ENCODE data around the gene TSPAN11. TPM values are rescaled to one million over a fixed set of nuclear protein-coding genes. Genes with fewer than 3 reads are reported as not detected.

Gene TSPAN11
- total RNA-seq, 2 experiments from 2014 or later, result not detected

DNA sequence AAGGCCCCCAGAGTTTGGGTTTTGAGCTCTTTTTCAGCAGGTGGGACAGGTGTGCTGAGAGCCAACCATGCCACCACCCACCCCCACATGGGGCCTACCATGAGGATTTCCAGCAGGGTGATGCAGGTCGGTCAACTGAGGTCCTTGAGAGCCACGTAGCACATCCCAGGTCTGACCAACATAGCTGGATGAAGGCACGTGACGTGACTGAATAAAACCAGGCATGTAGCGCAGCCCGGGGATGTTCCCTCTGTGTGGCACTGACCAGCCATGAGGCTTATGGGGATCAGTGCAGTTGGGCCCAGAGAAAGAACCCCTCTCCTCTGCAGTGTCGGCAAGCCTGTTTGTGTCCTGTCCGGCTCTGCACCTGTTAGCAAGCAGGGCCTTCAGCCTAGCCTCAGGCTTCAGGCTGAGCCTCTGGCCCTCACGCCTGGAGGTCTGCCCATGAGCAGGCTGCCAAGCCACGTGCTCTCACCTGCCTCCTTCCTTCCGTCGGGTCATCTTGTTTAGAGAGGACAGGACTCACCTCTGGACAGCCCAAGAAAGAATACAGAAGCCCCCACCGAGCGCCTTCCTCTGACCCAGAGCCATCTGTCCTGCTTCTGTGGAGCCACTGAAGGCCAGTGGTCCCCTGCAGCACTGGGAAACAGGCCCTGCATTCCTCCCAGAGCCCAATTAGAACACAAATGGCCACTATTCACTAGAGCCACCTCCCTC, 38.5 kb downstream of the TSPAN11 start:
- POLR2A ChIA-PET, result no interaction called here
- CTCF ChIA-PET, result no interaction called here
- intact Hi-C loops (cut with DNase I, micrococcal nuclease), result no loop called here
- ATAC-seq (no peak), DNase-seq (no peak)
- no peak overlapping the region for H3K4me3 Mint-ChIP-seq
- no peaks in the 10 kb centered on the region for H3K27me3 Mint-ChIP-seq
- no peaks in the 10 kb centered on the region for H3K9me3 Mint-ChIP-seq (ENCODE audit: low read depth)
- H3K4me1 Mint-ChIP-seq, result no peaks in the 10 kb centered on the region
- no peak overlapping the region for H3K27ac Mint-ChIP-seq
- no peaks in the 10 kb centered on the region for H3K36me3 Mint-ChIP-seq (ENCODE audit: low read depth)

DNA sequence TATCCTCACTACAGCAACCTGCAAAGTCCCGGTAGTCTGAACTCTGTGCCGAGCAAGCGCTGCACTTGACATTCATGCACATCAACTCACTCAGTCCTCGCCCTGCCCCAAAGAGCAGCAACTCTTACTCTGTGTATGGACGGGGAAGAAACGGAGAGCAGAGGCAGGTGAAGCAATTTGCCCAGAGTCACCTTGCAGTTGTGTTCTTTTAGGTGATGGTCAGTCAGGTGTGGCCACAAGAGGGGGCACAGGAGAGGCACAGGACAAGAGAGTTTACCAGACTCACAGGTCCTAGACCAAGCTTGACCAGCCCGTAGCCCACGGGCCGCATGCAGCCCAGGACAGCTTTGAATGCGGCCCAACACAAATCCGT, 39.1 kb downstream of the TSPAN11 start:
- Mint-ChIP-seq H3K27ac (no peak overlapping the region), H3K36me3 (ENCODE audit: low read depth) (no peaks in the 10 kb centered on the region), H3K4me1 (no peaks in the 10 kb centered on the region), H3K9me3 (ENCODE audit: low read depth) (no peaks in the 10 kb centered on the region), H3K4me3 (no peak overlapping the region), H3K27me3 (no peaks in the 10 kb centered on the region)
- DNase-seq (no peak), ATAC-seq (no peak)
- intact Hi-C loops (cut with DNase I, micrococcal nuclease), result no loop called here
- ChIA-PET POLR2A (no interaction called here), CTCF (no interaction called here)

DNA sequence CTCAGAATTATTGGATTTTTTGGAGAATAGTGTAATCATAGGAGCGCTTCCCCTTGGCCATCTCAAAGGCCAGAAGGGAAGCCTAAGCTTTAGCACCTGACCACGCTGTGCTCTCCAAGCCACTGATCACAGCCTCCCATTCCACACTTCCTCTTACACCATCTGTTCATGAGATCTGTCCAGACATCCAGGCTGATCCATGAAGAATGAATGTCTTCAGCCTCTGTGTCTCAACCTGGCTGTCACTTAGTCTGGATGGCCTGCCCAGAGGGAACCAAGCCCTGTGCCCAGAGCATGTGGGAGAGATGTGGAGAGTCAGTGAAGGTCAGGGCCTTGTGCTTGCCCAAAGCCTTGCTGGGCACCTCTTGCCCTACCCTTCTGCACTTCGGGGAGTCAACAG, 40.5 kb downstream of the TSPAN11 start:
- intact Hi-C loops (cut with DNase I, micrococcal nuclease), result no loop called here
- no peaks in the 10 kb centered on the region for H3K27me3 Mint-ChIP-seq
- H3K4me1 Mint-ChIP-seq, result no peaks in the 10 kb centered on the region
- no peaks in the 10 kb centered on the region for H3K9me3 Mint-ChIP-seq (ENCODE audit: low read depth)
- no peak overlapping the region for H3K4me3 Mint-ChIP-seq
- no peaks in the 10 kb centered on the region for H3K36me3 Mint-ChIP-seq (ENCODE audit: low read depth)
- ChIA-PET POLR2A (no interaction called here), CTCF (no interaction called here)
- no peak overlapping the region for H3K27ac Mint-ChIP-seq
- DNase-seq, result no peak
- no peak for ATAC-seq

DNA sequence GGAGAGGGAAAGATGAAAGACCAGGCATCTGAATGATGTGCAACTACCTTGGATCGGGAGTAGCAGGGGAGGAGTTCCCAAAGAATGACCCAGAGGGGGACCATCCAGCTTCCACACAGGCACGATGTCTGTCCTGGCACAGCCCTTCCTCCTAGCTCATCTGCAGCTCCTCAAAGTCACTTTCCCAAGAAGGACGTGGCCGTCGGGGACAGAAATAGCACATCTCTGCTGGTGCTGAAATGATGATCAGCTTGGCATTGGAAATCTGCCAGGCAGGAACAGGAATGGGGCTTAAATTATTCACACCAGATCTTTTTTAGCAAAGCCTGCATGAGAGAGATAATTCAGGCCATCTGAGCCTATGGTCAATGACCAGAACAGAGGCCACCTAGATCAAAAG, 41.7 kb downstream of the TSPAN11 start:
- Mint-ChIP-seq H3K27me3 (peaks cover 6% of the 10 kb centered on the region), H3K4me3 (no peak overlapping the region), H3K4me1 (no peaks in the 10 kb centered on the region), H3K36me3 (ENCODE audit: low read depth) (no peaks in the 10 kb centered on the region), H3K9me3 (ENCODE audit: low read depth) (no peaks in the 10 kb centered on the region), H3K27ac (no peak overlapping the region)
- ATAC-seq, result no peak
- POLR2A ChIA-PET, result no interaction called here
- intact Hi-C loops (cut with DNase I, micrococcal nuclease), result no loop called here
- DNase-seq, result no peak
- CTCF ChIA-PET, result interaction anchor here (0.8 to 1.1 kb wide), 2 partner anchors 19 to 120 kb away, joined by 3 read pairs; no protein-coding TSS in a partner anchor

DNA sequence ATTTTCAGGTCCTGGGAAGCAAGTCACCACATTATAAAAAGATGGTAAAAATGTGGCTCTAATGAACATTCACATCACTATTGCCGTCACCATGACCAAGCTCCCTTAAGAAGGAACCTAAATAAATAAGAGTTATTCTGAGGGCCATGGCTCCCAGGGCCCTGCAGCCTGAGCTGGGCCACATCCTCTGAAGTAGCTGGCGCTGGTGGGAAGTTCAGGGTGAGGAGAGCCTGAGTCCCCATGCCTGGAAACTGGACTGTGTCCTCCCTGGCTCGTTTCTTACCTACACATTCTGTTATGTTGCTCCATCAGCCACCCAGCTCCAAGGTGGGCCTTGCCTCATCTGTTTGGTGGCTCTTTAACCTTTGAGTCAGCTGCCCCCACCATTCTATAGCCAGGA, 42.5 kb downstream of the TSPAN11 start:
- Mint-ChIP-seq H3K9me3 (ENCODE audit: low read depth) (no peaks in the 10 kb centered on the region), H3K27ac (no peak overlapping the region), H3K27me3 (peaks cover 6% of the 10 kb centered on the region), H3K36me3 (ENCODE audit: low read depth) (no peaks in the 10 kb centered on the region), H3K4me1 (no peaks in the 10 kb centered on the region), H3K4me3 (no peak overlapping the region)
- ATAC-seq (no peak), DNase-seq (no peak)
- CTCF ChIA-PET, result interaction anchor here (0.7 to 1.1 kb wide), 2 partner anchors 16 to 18 kb away, joined by 3 read pairs; no protein-coding TSS in a partner anchor
- intact Hi-C loops (cut with DNase I, micrococcal nuclease), result no loop called here
- POLR2A ChIA-PET, result no interaction called here

DNA sequence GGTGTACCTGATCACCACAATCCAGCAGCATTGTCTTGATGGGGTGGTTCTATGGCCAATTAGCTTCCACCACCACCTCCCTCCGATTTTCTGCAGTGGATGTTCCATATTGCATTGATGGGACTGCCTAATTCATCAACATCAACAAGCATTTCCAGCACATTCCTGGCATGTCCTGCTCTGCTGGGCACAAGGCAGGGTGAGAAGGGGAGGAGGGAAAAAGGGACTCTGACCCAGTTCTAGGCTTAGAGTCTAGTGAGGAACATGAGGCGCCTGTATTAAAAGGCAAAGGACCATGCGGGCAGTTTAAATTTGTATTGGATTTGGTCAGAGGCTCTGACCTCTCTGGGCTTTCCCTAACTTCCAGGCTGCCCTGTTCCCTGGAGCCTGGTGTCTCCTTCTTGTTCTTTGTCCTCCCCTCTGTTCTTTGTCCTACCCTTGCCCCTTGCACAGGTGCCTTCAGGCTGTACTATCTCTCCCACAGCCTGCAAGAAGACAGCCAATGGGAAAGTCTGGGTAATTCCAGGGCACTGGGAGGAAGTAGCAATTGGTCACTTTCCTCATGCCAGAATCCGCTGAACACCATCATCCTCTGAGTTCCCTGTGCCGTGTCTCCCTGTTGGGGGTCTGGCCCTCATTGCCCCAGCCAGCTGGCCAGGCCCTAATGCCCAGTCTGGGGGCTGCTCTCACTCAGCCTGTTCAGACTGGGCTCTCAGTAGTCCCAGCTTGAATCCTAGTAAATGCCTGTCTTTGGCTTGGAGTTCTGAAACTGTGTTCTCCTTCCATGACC, 43.3 kb downstream of the TSPAN11 start:
- Mint-ChIP-seq H3K9me3 (ENCODE audit: low read depth) (no peaks in the 10 kb centered on the region), H3K4me1 (no peaks in the 10 kb centered on the region), H3K27me3 (peaks cover 6% of the 10 kb centered on the region), H3K4me3 (no peak overlapping the region), H3K27ac (no peak overlapping the region), H3K36me3 (ENCODE audit: low read depth) (no peaks in the 10 kb centered on the region)
- CTCF ChIA-PET, result interaction anchor here (0.7 to 1.1 kb wide), 2 partner anchors 15 to 17 kb away, joined by 3 read pairs; no protein-coding TSS in a partner anchor
- intact Hi-C loops (cut with DNase I, micrococcal nuclease), result no loop called here
- POLR2A ChIA-PET, result no interaction called here
- DNase-seq, result no peak
- no peak for ATAC-seq

DNA sequence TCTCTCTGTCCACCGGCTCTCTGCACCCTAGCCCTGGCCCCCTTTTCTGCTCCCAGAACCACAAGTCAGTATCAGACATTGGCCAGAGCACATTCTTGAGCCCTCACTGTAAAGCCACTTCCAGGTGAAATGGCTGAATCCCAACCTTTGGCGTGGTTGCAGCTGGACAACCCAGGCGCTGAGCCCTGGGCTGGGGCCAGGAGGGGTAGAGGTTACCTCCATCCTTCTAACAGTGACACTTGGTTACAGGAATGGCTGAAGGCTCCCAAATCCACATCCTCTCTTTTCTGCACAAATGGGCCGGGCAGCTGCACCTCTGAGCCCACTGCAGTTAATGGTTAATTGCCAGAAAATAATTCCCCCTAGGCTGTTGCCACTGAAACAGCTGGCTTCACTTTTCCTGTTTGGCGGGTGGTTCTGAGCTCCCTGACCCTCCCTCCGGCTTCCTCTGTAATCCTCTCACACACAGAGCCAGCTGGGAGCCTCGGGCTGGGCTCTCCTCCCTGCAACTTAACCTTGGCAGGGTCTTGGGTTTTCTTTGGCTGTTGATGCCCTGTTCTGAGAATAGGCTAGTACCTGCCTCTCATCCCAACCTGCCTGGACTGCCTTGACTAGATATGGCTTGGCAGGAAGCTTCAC, 44.1 kb downstream of the TSPAN11 start:
- DNase-seq (no peak), ATAC-seq (no peak)
- Mint-ChIP-seq H3K4me1 (no peaks in the 10 kb centered on the region), H3K27ac (no peak overlapping the region), H3K36me3 (ENCODE audit: low read depth) (no peaks in the 10 kb centered on the region), H3K27me3 (peaks cover 6% of the 10 kb centered on the region), H3K4me3 (no peak overlapping the region), H3K9me3 (ENCODE audit: low read depth) (no peaks in the 10 kb centered on the region)
- intact Hi-C loops (cut with DNase I, micrococcal nuclease), result no loop called here
- ChIA-PET CTCF (interaction anchor here (0.6 to 0.9 kb wide), 3 partner anchors 13 to 321 kb away, joined by 3 read pairs; no protein-coding TSS in a partner anchor), POLR2A (no interaction called here)

DNA sequence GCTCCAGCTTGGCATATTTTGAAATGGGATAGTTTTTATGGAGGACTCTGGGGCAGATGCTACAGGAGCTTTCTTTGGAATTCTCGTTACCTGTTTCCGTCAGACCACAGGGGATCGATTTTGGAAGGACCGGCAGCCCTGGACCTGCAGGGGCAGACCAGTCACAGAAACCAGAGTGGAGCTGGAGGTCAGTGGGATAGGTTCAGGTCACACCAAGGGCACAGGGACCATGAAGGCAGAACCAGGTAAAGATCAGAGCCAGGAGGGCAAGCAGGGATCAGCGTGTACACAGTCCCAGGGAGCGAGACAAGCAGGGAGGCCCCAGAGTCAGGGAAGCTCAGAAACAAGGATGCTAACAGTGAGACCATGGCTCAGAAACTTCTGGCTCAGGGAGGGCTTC, 45.5 kb downstream of the TSPAN11 start:
- no peaks in the 10 kb centered on the region for H3K36me3 Mint-ChIP-seq (ENCODE audit: low read depth)
- POLR2A ChIA-PET, result no interaction called here
- H3K4me1 Mint-ChIP-seq, result no peaks in the 10 kb centered on the region
- intact Hi-C loops (cut with DNase I, micrococcal nuclease), result no loop called here
- H3K27ac Mint-ChIP-seq, result no peak overlapping the region
- H3K27me3 Mint-ChIP-seq, result peaks cover 6% of the 10 kb centered on the region
- no peak for ATAC-seq
- CTCF ChIA-PET, result no interaction called here
- no peak overlapping the region for H3K4me3 Mint-ChIP-seq
- H3K9me3 Mint-ChIP-seq (ENCODE audit: low read depth), result no peaks in the 10 kb centered on the region
- no peak for DNase-seq

DNA sequence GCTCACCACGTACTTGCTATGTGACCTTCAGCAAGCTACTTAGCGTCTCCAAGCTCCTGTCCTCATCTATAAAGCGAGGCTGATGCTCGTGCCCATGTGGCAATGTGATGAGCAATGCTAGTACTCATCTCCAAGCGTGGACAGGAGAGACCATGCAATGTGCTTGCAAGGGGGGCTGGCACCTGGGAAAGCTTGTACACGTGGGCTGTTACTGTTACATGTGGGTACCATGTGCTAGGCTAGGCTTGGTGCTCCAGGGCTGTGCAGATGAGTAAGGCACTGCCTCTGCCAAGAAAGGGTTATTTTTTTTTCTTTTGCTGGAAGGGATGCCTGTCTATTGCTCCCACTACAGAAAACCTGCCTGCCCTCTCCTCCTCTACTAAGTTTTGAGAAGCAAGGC, 46.6 kb downstream of the TSPAN11 start:
- H3K27me3 Mint-ChIP-seq, result peaks cover 6% of the 10 kb centered on the region
- POLR2A ChIA-PET, result no interaction called here
- H3K4me3 Mint-ChIP-seq, result no peak overlapping the region
- intact Hi-C loops (cut with DNase I, micrococcal nuclease), result no loop called here
- no peak for ATAC-seq
- no peaks in the 10 kb centered on the region for H3K36me3 Mint-ChIP-seq (ENCODE audit: low read depth)
- CTCF ChIA-PET, result no interaction called here
- no peaks in the 10 kb centered on the region for H3K9me3 Mint-ChIP-seq (ENCODE audit: low read depth)
- no peaks in the 10 kb centered on the region for H3K4me1 Mint-ChIP-seq
- DNase-seq, result no peak
- no peak overlapping the region for H3K27ac Mint-ChIP-seq

DNA sequence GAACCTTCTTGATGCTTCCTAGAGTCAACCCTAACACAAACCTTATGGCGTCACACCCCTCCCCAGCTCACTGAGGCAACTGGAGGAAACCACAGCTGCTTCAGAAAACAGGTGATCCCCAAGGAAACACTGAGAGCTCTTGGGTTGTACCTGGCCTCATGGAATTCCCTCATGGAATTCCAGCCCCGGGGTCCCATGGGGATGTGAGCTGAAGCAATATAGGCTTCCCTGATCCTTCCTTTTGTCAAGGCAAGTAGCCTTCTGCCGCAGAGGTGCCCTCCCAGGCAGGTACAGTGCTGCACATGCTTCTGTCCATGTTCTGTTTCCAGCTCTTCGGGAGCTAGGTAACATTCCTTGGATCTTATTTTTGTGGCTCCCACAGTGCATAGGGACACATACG, 47.3 kb downstream of the TSPAN11 start:
- H3K4me1 Mint-ChIP-seq, result no peaks in the 10 kb centered on the region
- ATAC-seq (no peak), DNase-seq (no peak)
- H3K36me3 Mint-ChIP-seq (ENCODE audit: low read depth), result no peaks in the 10 kb centered on the region
- POLR2A ChIA-PET, result no interaction called here
- intact Hi-C loops (cut with DNase I, micrococcal nuclease), result no loop called here
- CTCF ChIA-PET, result no interaction called here
- H3K4me3 Mint-ChIP-seq, result no peak overlapping the region
- no peak overlapping the region for H3K27ac Mint-ChIP-seq
- peaks cover 6% of the 10 kb centered on the region for H3K27me3 Mint-ChIP-seq
- H3K9me3 Mint-ChIP-seq (ENCODE audit: low read depth), result no peaks in the 10 kb centered on the region

DNA sequence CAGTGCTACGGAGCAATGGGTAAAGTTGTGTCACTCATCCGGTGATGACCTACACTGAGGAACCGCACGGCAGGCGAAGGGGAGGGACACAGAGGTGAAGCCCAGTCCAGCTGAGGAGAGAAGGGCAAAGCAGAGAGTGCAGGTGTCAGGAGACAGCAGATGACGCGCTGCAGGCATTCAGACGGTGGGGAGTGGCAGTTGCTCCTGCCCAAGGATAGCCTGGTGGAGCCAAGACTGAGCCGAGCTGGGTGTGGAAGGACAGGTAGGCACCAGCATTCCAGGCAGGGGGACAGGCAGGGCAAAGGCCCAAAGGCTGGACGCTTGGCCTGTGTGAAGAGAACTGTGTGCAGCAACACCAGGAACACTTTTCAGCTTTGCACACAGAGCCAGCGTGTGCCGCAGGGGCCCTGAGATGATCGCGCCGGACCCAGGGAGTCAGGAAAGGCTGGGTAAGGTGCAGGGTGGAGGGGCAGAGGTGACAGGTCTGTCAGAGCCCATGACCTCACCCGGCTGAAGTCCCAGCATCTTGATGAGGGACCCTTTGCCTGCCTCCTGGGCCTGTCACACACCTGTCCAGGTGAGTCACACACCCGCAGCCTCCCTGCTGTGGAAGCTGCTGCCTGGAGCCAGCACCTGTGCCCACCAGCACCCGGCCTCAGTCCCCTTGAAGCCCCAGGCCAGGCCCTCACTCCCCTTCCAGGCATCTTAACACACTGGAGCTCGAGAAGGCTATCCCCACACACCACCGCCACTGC, 48.4 kb downstream of the TSPAN11 start:
- H3K9me3 Mint-ChIP-seq (ENCODE audit: low read depth), result no peaks in the 10 kb centered on the region
- intact Hi-C loops (cut with DNase I, micrococcal nuclease), result no loop called here
- POLR2A ChIA-PET, result no interaction called here
- no peak for DNase-seq
- no peak overlapping the region for H3K4me3 Mint-ChIP-seq
- no peak overlapping the region for H3K27ac Mint-ChIP-seq
- no peaks in the 10 kb centered on the region for H3K36me3 Mint-ChIP-seq (ENCODE audit: low read depth)
- ATAC-seq, result no peak
- H3K4me1 Mint-ChIP-seq, result no peaks in the 10 kb centered on the region
- CTCF ChIA-PET, result no interaction called here
- H3K27me3 Mint-ChIP-seq, result peaks cover 6% of the 10 kb centered on the region

Measured in activated CD4-positive, alpha-beta T cell treated with anti-CD3 and anti-CD28 coated beads for 36 hours (primary cell).